Neutrophil (primary cell): ENCODE results near the gene NDST1.

Experiments used
- H3K27ac ChIP-seq: fragments of 200-600 bp; sonication (generic); 2 replicates; pipeline ENCODE4 v1.5.1; 2016; ENCODE audit warnings: mild to moderate bottlenecking, moderate library complexity
- H3K27me3 ChIP-seq: fragments of 200-600 bp; sonication (generic); 2 replicates; pipeline ENCODE4 v1.6.0; 2016; ENCODE audit warnings: mild to moderate bottlenecking
- H3K36me3 ChIP-seq: fragments of 200-600 bp; sonication (generic); 2 replicates; pipeline ENCODE4 v1.5.1; 2017
- H3K4me1 ChIP-seq, 2 experiments: fragments of 200-600 bp in 1 of 2; sonication (generic) in 1 of 2; 1 replicate in 1 of 2; 2 replicates in 1 of 2; pipeline versions ENCODE4 v1.5.1 to v1.6.1; 2013 to 2016; ENCODE audit warnings: low read depth in 1 of 2, low read length in 1 of 2, mild to moderate bottlenecking in 1 of 2, moderate library complexity in 1 of 2; ENCODE audit not compliant: control insufficient read depth in 1 of 2, insufficient read depth in 1 of 2
- H3K4me3 ChIP-seq, 2 experiments: fragments of 200-600 bp in 1 of 2; sonication (generic) in 1 of 2; 1 replicate in 1 of 2; 2 replicates in 1 of 2; pipeline ENCODE4 v1.5.1; 2013 to 2016; ENCODE audit warnings: low read depth in 1 of 2, low read length in 1 of 2, mild to moderate bottlenecking in 1 of 2, moderate library complexity in 1 of 2
- H3K9me3 ChIP-seq: fragments of 200-600 bp; sonication (generic); 2 replicates; pipeline ENCODE4 v1.5.1; 2016
- CTCF ChIP-seq: fragments of 200-600 bp; sonication (generic); IDR thresholded peaks from 2 replicates; pipeline ENCODE4 v1.5.1; 2016; ENCODE audit warnings: antibody characterized with exemption

The NDST1 gene

GRCh38 chr5:150549735-150550134 is 41.8 kb downstream of the NDST1 start:
- H3K27ac ChIP-seq: no peak overlapping the region
- H3K36me3 ChIP-seq: peaks cover 100% of the 10 kb centered on the region
- no peaks in the 10 kb centered on the region for H3K9me3 ChIP-seq
- no peak for TF ChIP-seq CTCF
- no peaks in the 10 kb centered on the region for H3K27me3 ChIP-seq
- no peaks in the 10 kb centered on the region for H3K4me1 ChIP-seq
- no peak overlapping the region for H3K4me3 ChIP-seq

GRCh38 chr5:150550286-150550685 is 42.4 kb downstream of the NDST1 start:
- H3K9me3 ChIP-seq: no peaks in the 10 kb centered on the region
- H3K27me3 ChIP-seq: no peaks in the 10 kb centered on the region
- H3K4me1 ChIP-seq: no peaks in the 10 kb centered on the region
- no peak for TF ChIP-seq CTCF
- no peak overlapping the region for H3K4me3 ChIP-seq
- H3K27ac ChIP-seq: peak overlapping the region; percentile 5
- peaks cover 100% of the 10 kb centered on the region for H3K36me3 ChIP-seq

- no peaks in the 10 kb centered on the region for H3K9me3 ChIP-seq
- H3K36me3 ChIP-seq: peaks cover 100% of the 10 kb centered on the region
- no peak for TF ChIP-seq CTCF
- H3K4me3 ChIP-seq: no peak overlapping the region
- H3K27me3 ChIP-seq: no peaks in the 10 kb centered on the region
- H3K4me1 ChIP-seq: no peaks in the 10 kb centered on the region
- H3K27ac ChIP-seq: no peak overlapping the region
Measured at GRCh38 chr5:150551066-150551465, 43.1 kb downstream of the NDST1 start.

- Histone ChIP-seq H3K4me3 (no peak overlapping the region), H3K27ac (no peak overlapping the region), H3K4me1 (no peaks in the 10 kb centered on the region), H3K36me3 (peaks cover 100% of the 10 kb centered on the region), H3K27me3 (no peaks in the 10 kb centered on the region), H3K9me3 (no peaks in the 10 kb centered on the region)
- no peak for TF ChIP-seq CTCF
Measured at GRCh38 chr5:150553402-150553801, 45.5 kb downstream of the NDST1 start.

GRCh38 chr5:150553911-150554310 is 46.0 kb downstream of the NDST1 start:
- H3K9me3 ChIP-seq: no peaks in the 10 kb centered on the region
- H3K36me3 ChIP-seq: peaks cover 100% of the 10 kb centered on the region
- no peak for TF ChIP-seq CTCF
- no peaks in the 10 kb centered on the region for H3K27me3 ChIP-seq
- no peak overlapping the region for H3K4me3 ChIP-seq
- H3K4me1 ChIP-seq: no peaks in the 10 kb centered on the region
- H3K27ac ChIP-seq: no peak overlapping the region

GRCh38 chr5:150554857-150555256 is 46.9 kb downstream of the NDST1 start:
- H3K9me3 ChIP-seq: no peaks in the 10 kb centered on the region
- H3K36me3 ChIP-seq: peaks cover 93% of the 10 kb centered on the region
- H3K27me3 ChIP-seq: no peaks in the 10 kb centered on the region
- H3K27ac ChIP-seq: no peak overlapping the region
- TF ChIP-seq CTCF: no peak
- no peak overlapping the region for H3K4me3 ChIP-seq
- no peaks in the 10 kb centered on the region for H3K4me1 ChIP-seq
